Body of pancreas (tissue), 4 donors: ENCODE results near the gene BICD1. TPM values are rescaled to one million over a fixed set of nuclear protein-coding genes. Genes with fewer than 3 reads are reported as not detected.
"Not testable (repeated sequence)": the region's sequence is repeated elsewhere in the genome, so short reads cannot be mapped to it uniquely, and the experiment has no call there.

ENCODE experiments used
- ATAC-seq: fragments of 150-250 bp; one replicate; pipeline ENCODE4 v1.9.1; 2016
- DNase-seq, 4 donors: peaks; one replicate each; pipeline ENCODE4 v3.0.0-alpha.2; 2019
- H3K27ac ChIP-seq, 4 donors: fragments of 200-600 bp; sonication (generic); 1 replicate in 3 of 4; 2 replicates in 1 of 4; pipeline versions ENCODE4 v1.5.1 to v1.6.1; 2016 to 2019; ENCODE audit warnings: mild to moderate bottlenecking in 1 of 4, mixed read lengths in 1 of 4, moderate library complexity in 1 of 4
- H3K27me3 ChIP-seq, 2 donors: fragments of 200-600 bp; sonication (generic); one replicate each; pipeline ENCODE4 v1.6.0; 2016; ENCODE audit warnings: mild to moderate bottlenecking in 1 of 2
- H3K36me3 ChIP-seq, 2 donors: fragments of 200-600 bp; sonication (generic); replicated peaks in 1 of 2; 2 replicates each; pipeline ENCODE4 v1.5.1; 2016; ENCODE audit warnings: low read depth in 2 of 2; ENCODE audit not compliant: insufficient read depth in 1 of 2
- H3K4me1 ChIP-seq: fragments of 200-600 bp; sonication (generic); one replicate; pipeline ENCODE4 v1.6.0; 2016
- H3K4me3 ChIP-seq, 2 donors: fragments of 200-600 bp; sonication (generic); 1 replicate in 1 of 2; 2 replicates in 1 of 2; pipeline ENCODE4 v1.5.1; 2016 to 2019
- H3K9me3 ChIP-seq, 3 donors: fragments of 200-600 bp; sonication (generic); 1 replicate in 2 of 3; 2 replicates in 1 of 3; pipeline ENCODE4 v1.5.1; 2016
- CTCF ChIP-seq, 7 experiments: fragments of 450-650 bp in 4 of 7; fragments of 200-600 bp in 3 of 7; sonication (generic) in 3 of 7; IDR thresholded peaks; one replicate each; pipeline ENCODE4 v1.5.1; 2016 to 2019; ENCODE audit warnings: antibody characterized with exemption in 7 of 7
- POLR2A ChIP-seq, 3 donors: fragments of 450-650 bp; IDR thresholded peaks; one replicate each; pipeline ENCODE4 v1.6.1; 2016; ENCODE audit warnings: antibody characterized with exemption in 3 of 3, mild to moderate bottlenecking in 2 of 3
- WGBS, 2 donors: methylation state at CpG; one replicate each; pipeline ENCODE4 v1.1.5; 2017; 5-methylcytosine and 5-hydroxymethylcytosine counted together
- intact Hi-C: fragments of 100-400 bp; cut with DNase I; formaldehyde crosslinking; loops from one replicate; pipeline ENCODE4 v1.15.1; 2023
- total RNA-seq, 2 donors: library from RNA; depleted of rRNA; stranded (reverse); fragments of >200 nt; gene quantifications; one replicate each; pipeline ENCODE4 v1.1.0, GENCODE V29; 2016

BICD1 gene
- total RNA-seq, 2 donors from 2014 or later, result 3.0 to 6.2 TPM

GRCh38 chr12:32179011-32179395 lies 72.4 kb downstream of the BICD1 start:
- Histone ChIP-seq H3K27me3 (no peaks in the 10 kb centered on the region), H3K4me3 (no peak overlapping the region), H3K36me3 (no peaks in the 10 kb centered on the region), H3K27ac (no peak overlapping the region), H3K9me3 (no peaks in the 10 kb centered on the region), H3K4me1 (no peaks in the 10 kb centered on the region)
- ATAC-seq (no peak), DNase-seq (no peak)
- no peak for TF ChIP-seq CTCF (IDR thresholded peaks at IDR 0.05)
- no peak for TF ChIP-seq POLR2A (IDR thresholded peaks at IDR 0.05)
- intact Hi-C loops, result no loop called here
- 74 to 76% methylated on average over 6 of the region's 6 CpGs for WGBS, 2 donors

- DNase-seq (no peak), ATAC-seq (no peak)
- intact Hi-C loops, result no loop called here
- no peaks in the 10 kb centered on the region for H3K27me3 ChIP-seq
- TF ChIP-seq CTCF (IDR thresholded peaks at IDR 0.05) (no peak), POLR2A (IDR thresholded peaks at IDR 0.05) (no peak)
- WGBS, 2 donors, result 78 to 81% methylated on average over 1 of the region's 1 CpG
- H3K36me3 ChIP-seq, result no peaks in the 10 kb centered on the region
- no peaks in the 10 kb centered on the region for H3K4me1 ChIP-seq
- no peak overlapping the region for H3K4me3 ChIP-seq
- H3K27ac ChIP-seq, result no peak overlapping the region
- no peaks in the 10 kb centered on the region for H3K9me3 ChIP-seq
These were observed 75.0 kb downstream of the BICD1 start for GRCh38 chr12:32181498-32182175.

GRCh38 chr12:32183650-32184049 lies 77.0 kb downstream of the BICD1 start:
- H3K9me3 ChIP-seq, result no peaks in the 10 kb centered on the region
- intact Hi-C loops, result no loop called here
- WGBS, 2 donors, result 100% methylated on average over 1 of the region's 1 CpG
- no peak overlapping the region for H3K27ac ChIP-seq
- ATAC-seq (no peak), DNase-seq (no peak)
- TF ChIP-seq POLR2A (IDR thresholded peaks at IDR 0.05) (no peak), CTCF (IDR thresholded peaks at IDR 0.05) (no peak)
- H3K36me3 ChIP-seq, result no peaks in the 10 kb centered on the region
- H3K27me3 ChIP-seq, result no peaks in the 10 kb centered on the region
- no peaks in the 10 kb centered on the region for H3K4me1 ChIP-seq
- H3K4me3 ChIP-seq, result no peak overlapping the region

- intact Hi-C loops, H3K27ac ChIP-seq, H3K9me3 ChIP-seq, DNase-seq, H3K27me3 ChIP-seq, H3K4me1 ChIP-seq, H3K4me3 ChIP-seq, H3K36me3 ChIP-seq, ATAC-seq: not testable (repeated sequence)
- 71 to 79% methylated on average over 8 of the region's 8 CpGs for WGBS, 2 donors
These were observed 80.5 kb downstream of the BICD1 start for GRCh38 chr12:32187127-32187526.

DNA sequence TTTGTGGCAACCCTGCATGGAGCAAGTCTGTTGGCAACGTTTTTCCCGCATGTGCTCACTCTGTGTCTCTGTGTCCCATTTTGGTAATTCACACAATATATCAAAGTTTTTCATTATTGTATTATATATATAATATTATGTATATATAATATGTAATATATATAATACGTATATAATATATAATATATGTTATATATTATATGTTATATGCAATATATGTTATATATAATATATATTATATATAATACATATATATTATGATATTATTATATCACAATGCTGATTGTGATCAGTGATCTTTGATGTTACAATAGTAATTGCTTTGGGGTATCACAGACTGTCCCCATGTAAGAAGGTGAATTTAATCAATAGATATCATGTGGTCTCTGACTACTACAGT lies 84.8 kb downstream of the BICD1 start:
- no peaks in the 10 kb centered on the region for H3K36me3 ChIP-seq
- no peaks in the 10 kb centered on the region for H3K4me1 ChIP-seq
- intact Hi-C loops, result no loop called here
- TF ChIP-seq CTCF (IDR thresholded peaks at IDR 0.05) (no peak), POLR2A (IDR thresholded peaks at IDR 0.05) (no peak)
- 87 to 91% methylated on average over 3 of the region's 3 CpGs for WGBS, 2 donors
- H3K4me3 ChIP-seq, result no peak overlapping the region
- no peaks in the 10 kb centered on the region for H3K9me3 ChIP-seq
- no peak overlapping the region for H3K27ac ChIP-seq
- ATAC-seq (no peak), DNase-seq (no peak)
- H3K27me3 ChIP-seq, result no peaks in the 10 kb centered on the region
